Diencephalon (tissue), 1 donor: ENCODE results near the gene KRT40. TPM values are rescaled to one million over a fixed set of nuclear protein-coding genes. Genes with fewer than 3 reads are reported as not detected.

ENCODE experiments used
- small RNA-seq: library from RNA; depleted of rRNA; stranded (forward); fragments of <200 nt; gene quantifications from one replicate; pipeline ENCODE3, GENCODE V24; 2014
- total RNA-seq: library from RNA; depleted of rRNA; stranded (reverse); fragments of >200 nt; gene quantifications from one replicate; pipeline ENCODE4 v1.2.3, GENCODE V29; 2014

KRT40 gene
- total RNA-seq = not detected

DNA sequence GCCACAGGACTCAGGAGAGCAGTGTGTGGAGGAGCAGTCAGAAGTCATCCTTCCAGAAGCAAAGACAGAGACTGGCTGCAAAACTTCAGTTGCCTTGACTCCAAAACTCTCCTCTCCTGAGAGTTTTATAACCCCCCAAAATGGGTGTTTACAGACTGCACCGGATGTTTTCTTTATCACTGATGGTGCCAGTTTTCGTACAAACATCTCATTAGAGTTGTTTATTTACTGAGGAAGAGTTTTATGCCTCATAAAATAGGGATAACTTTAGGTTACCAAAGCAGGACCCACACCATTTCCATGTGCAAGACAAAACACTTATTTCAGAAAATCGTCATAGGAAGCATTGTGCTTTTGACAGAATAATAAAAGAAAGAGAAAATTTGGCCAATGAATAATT, at the start of gene KRT40:
KRT40 (minus strand) TSS at position 101 of the 400 bp plus-strand sequence; CDS start at position 48, 53 bp downstream.

DNA sequence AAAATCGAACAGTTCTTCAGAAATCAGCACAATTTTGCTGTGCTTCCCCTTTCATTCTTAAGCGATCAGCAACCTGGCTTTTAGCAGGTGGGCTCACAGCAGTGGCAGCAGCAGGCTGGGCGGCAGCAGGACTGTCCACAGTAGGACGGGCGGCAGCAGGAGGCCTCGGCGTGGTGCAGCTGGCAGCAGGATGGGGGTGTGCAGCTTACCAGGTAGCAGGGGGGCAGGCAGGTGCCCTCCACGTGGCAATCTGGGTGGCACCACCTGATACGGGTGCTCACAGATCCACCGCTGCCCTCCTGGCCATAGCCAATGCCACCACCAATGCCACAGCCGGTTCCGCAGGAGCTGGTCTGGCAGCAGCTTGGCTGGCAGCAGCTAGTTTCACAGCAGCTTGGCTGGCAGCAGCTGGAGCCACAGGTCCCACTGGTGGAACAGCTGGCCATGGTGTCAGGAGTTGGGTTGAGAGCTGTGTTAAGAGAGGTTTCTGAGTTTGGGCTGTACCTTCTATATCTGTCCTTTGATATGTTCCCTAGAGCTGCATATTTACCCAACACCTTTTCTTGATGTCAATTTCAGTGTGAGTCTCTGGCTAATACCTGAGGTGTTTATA, 45.6 kb upstream of the KRT40 start, which contains the start of gene KRTAP1-4:
KRTAP1-4 (minus strand) TSS at position 563 of the 613 bp plus-strand sequence; CDS start at position 446, 117 bp downstream.

GRCh38 chr17:41026715-41027471, 42.8 kb upstream of the KRT40 start, which contains the start of gene KRTAP1-5:
KRTAP1-5 (minus strand) TSS chr17:41027208; CDS start chr17:41027155, 53 bp downstream.

DNA sequence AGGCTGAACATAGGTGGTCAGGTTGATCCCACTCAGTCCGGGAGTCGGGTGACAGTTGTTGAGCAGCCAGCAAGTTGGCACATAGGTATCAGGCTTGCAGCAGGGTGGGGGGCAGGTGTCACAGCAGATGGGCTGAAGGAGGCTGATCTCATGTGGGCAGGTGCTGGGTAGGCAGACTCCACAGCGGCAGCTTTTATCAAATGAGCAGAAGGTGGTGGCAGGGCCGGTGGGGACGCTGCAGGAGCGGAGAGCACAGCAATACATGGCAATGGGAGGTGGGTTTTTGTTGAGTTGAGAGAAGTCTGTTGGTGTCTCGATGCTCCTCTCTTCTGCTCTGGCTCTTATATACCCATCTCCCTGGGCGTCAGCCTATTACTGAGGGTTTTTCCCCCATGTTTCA, 24.7 kb upstream of the KRT40 start, which contains the start of gene KRTAP3-1:
KRTAP3-1 (minus strand) TSS at position 318 of the 400 bp plus-strand sequence; CDS start at position 264, 54 bp downstream.

GRCh38 chr17:40999563-40999962, 15.4 kb upstream of the KRT40 start, which contains the start of gene KRTAP3-2:
KRTAP3-2 (minus strand) TSS chr17:40999906; CDS start chr17:40999853, 53 bp downstream.

DNA sequence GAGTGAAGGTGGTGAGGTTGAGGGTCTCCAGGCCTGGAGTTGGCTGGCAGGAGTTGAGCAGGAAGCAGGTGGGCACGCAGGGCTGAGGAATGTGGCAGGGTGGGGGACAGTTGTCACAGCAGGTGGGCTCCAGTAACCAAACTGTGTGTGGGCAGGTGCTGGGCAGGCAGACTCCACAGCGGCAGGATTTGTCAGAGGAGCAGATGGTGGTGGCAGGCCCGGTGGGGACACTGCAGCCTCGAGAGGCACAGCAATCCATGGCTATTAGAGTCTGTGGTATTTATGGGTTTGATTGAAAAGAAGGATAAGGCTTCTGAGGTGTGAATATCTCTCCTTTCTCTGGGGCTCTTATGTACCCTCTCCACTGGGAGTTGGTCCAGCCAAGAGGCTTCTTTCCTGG, 9.7 kb upstream of the KRT40 start, which contains the start of gene KRTAP3-3:
KRTAP3-3 (minus strand) TSS at position 326 of the 400 bp plus-strand sequence; CDS start at position 259, 67 bp downstream.

GRCh38 chr17:40966848-40967247, 17.3 kb downstream of the KRT40 start, which contains the start of gene KRT39:
KRT39 (minus strand) TSS chr17:40966948; CDS start chr17:40966856, 92 bp downstream.

DNA sequence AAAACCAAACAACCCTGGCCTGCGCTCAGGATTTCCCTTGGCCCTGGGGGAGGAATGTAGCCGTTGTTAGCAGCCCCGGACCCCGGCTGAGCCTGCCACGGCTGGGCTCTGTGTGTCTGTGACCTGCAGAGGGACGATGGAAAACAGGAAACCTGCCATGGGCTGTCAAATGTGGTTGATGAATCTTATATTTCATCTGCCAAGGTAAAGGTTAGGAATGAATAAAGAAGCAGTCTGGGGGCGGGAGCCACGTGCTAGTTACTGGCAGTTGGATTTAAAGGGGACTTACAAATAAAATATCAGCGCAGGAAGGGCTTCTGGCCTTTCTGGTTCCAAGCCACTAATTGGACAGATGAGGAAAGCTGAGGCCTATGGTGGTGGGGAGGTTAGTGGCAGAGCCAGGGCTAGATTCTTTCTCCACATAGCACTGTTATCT, 46.7 kb downstream of the KRT40 start, which contains the start of gene KRT23:
KRT23 (minus strand) TSS at position 263 of the 436 bp plus-strand sequence. CDS start 1,043 bp downstream, outside the sequence.

Small RNAs within 50 kb of the gene (small RNA-seq; reads per million reads assigned to genes)
- gene KRTAP3-4P = not detected

Other genes with a start within 250 kb of the KRT40 start
- gene KRT25, start 229.0 kb downstream of the KRT40 start, total RNA-seq = not detected
- not detected for gene KRT26, start 212.1 kb downstream of the KRT40 start, total RNA-seq
- gene KRT27, start 201.8 kb downstream of the KRT40 start, total RNA-seq = not detected
- gene KRT28, start 184.4 kb downstream of the KRT40 start, total RNA-seq = not detected
- 2.8 TPM for gene KRT10, start 161.7 kb downstream of the KRT40 start, total RNA-seq
- not detected for gene KRT12, start 117.1 kb downstream of the KRT40 start, total RNA-seq
- not detected for gene KRT20, start 99.1 kb downstream of the KRT40 start, total RNA-seq
- gene KRT23, start 46.7 kb downstream of the KRT40 start, total RNA-seq = 0.46 TPM
- gene KRT39, start 17.4 kb downstream of the KRT40 start, total RNA-seq = not detected
- not detected for gene KRTAP3-3, start 9.8 kb upstream of the KRT40 start, total RNA-seq
- not detected for gene KRTAP3-2, start 15.6 kb upstream of the KRT40 start, total RNA-seq
- not detected for gene KRTAP3-1, start 24.8 kb upstream of the KRT40 start, total RNA-seq
- gene KRTAP1-5, start 42.9 kb upstream of the KRT40 start, total RNA-seq = not detected
- gene KRTAP1-4, start 45.9 kb upstream of the KRT40 start, total RNA-seq = not detected
- not detected for gene KRTAP1-3, start 50.5 kb upstream of the KRT40 start, total RNA-seq
- gene KRTAP1-1, start 57.1 kb upstream of the KRT40 start, total RNA-seq = not detected
- gene KRTAP2-1, start 63.0 kb upstream of the KRT40 start, total RNA-seq = not detected
- gene KRTAP2-2, start 70.9 kb upstream of the KRT40 start, total RNA-seq = not detected
- gene KRTAP2-3, start 75.8 kb upstream of the KRT40 start, total RNA-seq = not detected
- not detected for gene KRTAP2-4, start 81.6 kb upstream of the KRT40 start, total RNA-seq
- gene KRTAP4-7, start 99.8 kb upstream of the KRT40 start, total RNA-seq = not detected
- gene KRTAP4-8, start 113.8 kb upstream of the KRT40 start, total RNA-seq = not detected
- gene KRTAP4-16, start 117.9 kb upstream of the KRT40 start, total RNA-seq = not detected
- gene KRTAP4-9, start 121.1 kb upstream of the KRT40 start, total RNA-seq = not detected
- gene KRTAP4-11, start 134.0 kb upstream of the KRT40 start, total RNA-seq = not detected
- not detected for gene KRTAP4-12, start 139.9 kb upstream of the KRT40 start, total RNA-seq
- not detected for gene KRTAP4-6, start 156.2 kb upstream of the KRT40 start, total RNA-seq
- gene KRTAP4-5, start 165.5 kb upstream of the KRT40 start, total RNA-seq = not detected
- not detected for gene KRTAP4-4, start 176.4 kb upstream of the KRT40 start, total RNA-seq
- gene KRTAP4-3, start 183.9 kb upstream of the KRT40 start, total RNA-seq = not detected
- gene KRTAP4-2, start 193.9 kb upstream of the KRT40 start, total RNA-seq = not detected
- not detected for gene KRTAP4-1, start 200.6 kb upstream of the KRT40 start, total RNA-seq
- gene KRTAP9-1, start 205.6 kb upstream of the KRT40 start, total RNA-seq = not detected
- not detected for gene KRTAP9-2, start 242.3 kb upstream of the KRT40 start, total RNA-seq
- gene KRTAP9-3, start 248.1 kb upstream of the KRT40 start, total RNA-seq = not detected